Caco-2 (cell line): ENCODE data around the gene MINK1. TPM values are rescaled to one million over a fixed set of nuclear protein-coding genes. Genes with fewer than 3 reads are reported as not detected.
A peak's percentile ranks its signal among the peaks of the same experiment; 100 is the strongest.
"Not testable (repeated sequence)": the region's sequence is repeated elsewhere in the genome, so short reads cannot be mapped to it uniquely, and the experiment has no call there.

Experiments used
- BruUV-seq: library from RNA; stranded (reverse); fragments of 400-500 nt; replicated peaks from 2 replicates; lab custom pipeline; 2021; lab: Mats Ljungman, UMichigan
- CTCF ChIA-PET: fragments of 300-600 bp; sonication (Branson Sonifier 250); formaldehyde crosslinking; loops from one replicate; lab custom pipeline; 2022; ENCODE audit warnings: antibody characterized with exemption; lab: Charles Lee
- POLR2A ChIA-PET: fragments of 300-600 bp; sonication (Branson Sonifier 250); formaldehyde crosslinking; loops from one replicate; lab custom pipeline; 2022; ENCODE audit warnings: antibody characterized with exemption; lab: Charles Lee
- DNase-seq, 2 experiments: peaks; one replicate each; pipeline versions ENCODE4 v3.0.0 to v3.0.0-alpha.2; 2020 to 2022
- H3K27me3 ChIP-seq: replicated peaks from 2 replicates; pipeline ENCODE4 v1.6.0; 2011; ENCODE audit warnings: low read length; ENCODE audit not compliant: control insufficient read depth, insufficient read depth
- H3K36me3 ChIP-seq: 2 replicates; pipeline ENCODE4 v1.5.1; 2011; ENCODE audit warnings: low read length; ENCODE audit not compliant: control insufficient read depth, insufficient read depth
- H3K4me1 ChIP-seq: fragments of 250-450 bp; sonication (Bioruptor Pico); 2 replicates; pipeline ENCODE4 v1.5.1; 2020; ENCODE audit warnings: mild to moderate bottlenecking
- H3K4me3 ChIP-seq: 2 replicates; pipeline ENCODE4 v1.5.1; 2011; ENCODE audit warnings: low read depth, mild to moderate bottlenecking, control low read depth, low read length
- H3K9me3 ChIP-seq: fragments of 250-450 bp; sonication (Bioruptor Pico); 2 replicates; pipeline ENCODE4 v1.5.1; 2020; ENCODE audit warnings: mild to moderate bottlenecking, moderate library complexity
- H3K27ac Mint-ChIP-seq: one replicate; pipeline ENCODE4 v1.8.0; 2022; ENCODE audit warnings: mixed read lengths; ENCODE audit not compliant: unreplicated experiment
- H3K27me3 Mint-ChIP-seq: one replicate; pipeline ENCODE4 v1.8.0; 2022; ENCODE audit warnings: mixed read lengths; ENCODE audit not compliant: insufficient read depth, unreplicated experiment
- H3K36me3 Mint-ChIP-seq: one replicate; pipeline ENCODE4 v1.8.0; 2022; ENCODE audit warnings: mild to moderate bottlenecking, mixed read lengths; ENCODE audit not compliant: insufficient read depth, unreplicated experiment
- H3K4me1 Mint-ChIP-seq: one replicate; pipeline ENCODE4 v1.8.0; 2022; ENCODE audit warnings: low read depth, mixed read lengths; ENCODE audit not compliant: unreplicated experiment
- H3K4me3 Mint-ChIP-seq: one replicate; pipeline ENCODE4 v1.8.0; 2022; ENCODE audit warnings: mild to moderate bottlenecking, moderate library complexity, mixed read lengths; ENCODE audit not compliant: unreplicated experiment
- H3K9me3 Mint-ChIP-seq: one replicate; pipeline ENCODE4 v1.8.0; 2022; ENCODE audit warnings: mixed read lengths; ENCODE audit not compliant: unreplicated experiment
- intact Hi-C: fragments of 100-400 bp; cut with micrococcal nuclease; formaldehyde crosslinking; loops from one replicate; pipeline ENCODE4 v1.10.0; 2022; ENCODE audit not compliant: unreplicated experiment
- total RNA-seq: library from RNA; stranded (reverse); gene quantifications from 2 replicates; pipeline ENCODE4 v1.2.3, GENCODE V29; 2022
- TF ChIP-seq, protein P1 (sequence below), 2 experiments: fragments of 200-600 bp in 1 of 2; IDR thresholded peaks; 1 replicate in 1 of 2; 2 replicates in 1 of 2; pipeline versions ENCODE4 v1.5.1 to v1.8.0; 2011 to 2022; ENCODE audit warnings: antibody characterized with exemption in 1 of 2, control low read depth in 1 of 2, inconsistent platforms in 1 of 2, low read depth in 1 of 2, low read length in 1 of 2, mild to moderate bottlenecking in 1 of 2, moderate library complexity in 1 of 2; ENCODE audit not compliant: insufficient read depth in 1 of 2, severe bottlenecking in 1 of 2, unreplicated experiment in 1 of 2

MINK1 gene
- total RNA-seq, 1 experiment from 2014 or later, result 47.7 TPM

DNA sequence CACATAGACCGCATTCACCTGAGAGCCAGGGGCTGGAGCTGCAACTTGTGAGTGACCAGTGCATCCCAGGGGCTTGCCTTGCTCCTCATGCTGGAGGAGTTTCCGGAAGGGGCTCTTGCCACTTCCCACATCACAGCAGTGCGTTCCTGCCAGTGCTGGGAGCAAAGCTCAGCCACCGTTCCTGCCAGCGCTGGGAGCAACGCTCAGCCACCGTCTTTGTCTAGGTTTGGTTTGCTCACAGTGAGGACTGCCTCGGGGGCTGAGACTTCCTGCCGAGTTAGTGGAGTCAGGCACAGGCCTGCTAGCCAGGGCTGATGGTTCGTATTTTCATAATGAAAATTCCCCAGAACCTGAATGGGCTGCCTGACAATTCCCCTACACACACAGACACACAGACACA is 75.2 kb downstream of the MINK1 start:
- POLR2A ChIA-PET, result interaction anchor here (0.6 to 1.9 kb wide), 2 partner anchors 32 to 118 kb away, joined by 6 to 10 read pairs; partner anchors contain the start of genes RNF167 and SLC25A11
- Mint-ChIP-seq H3K27me3 (no peaks in the 10 kb centered on the region), H3K4me1 (peaks cover 4% of the 10 kb centered on the region), H3K4me3 (no peak overlapping the region), H3K36me3 (peaks cover 3% of the 10 kb centered on the region), H3K9me3 (no peaks in the 10 kb centered on the region), H3K27ac (no peak overlapping the region)
- no peak for DNase-seq
- Histone ChIP-seq H3K36me3 (no peaks in the 10 kb centered on the region), H3K4me3 (no peak overlapping the region), H3K27me3 (no peaks in the 10 kb centered on the region), H3K9me3 (no peaks in the 10 kb centered on the region), H3K4me1 (peaks cover 8% of the 10 kb centered on the region)
- CTCF ChIA-PET, result interaction anchor here (1.3 to 2.2 kb wide), 3 partner anchors 26 to 59 kb away, joined by 5 to 19 read pairs (median 13); partner anchors contain the start of genes RNF167, SLC25A11 and SPAG7
- intact Hi-C loops, result no loop called here
- TF ChIP-seq, protein P1, sequence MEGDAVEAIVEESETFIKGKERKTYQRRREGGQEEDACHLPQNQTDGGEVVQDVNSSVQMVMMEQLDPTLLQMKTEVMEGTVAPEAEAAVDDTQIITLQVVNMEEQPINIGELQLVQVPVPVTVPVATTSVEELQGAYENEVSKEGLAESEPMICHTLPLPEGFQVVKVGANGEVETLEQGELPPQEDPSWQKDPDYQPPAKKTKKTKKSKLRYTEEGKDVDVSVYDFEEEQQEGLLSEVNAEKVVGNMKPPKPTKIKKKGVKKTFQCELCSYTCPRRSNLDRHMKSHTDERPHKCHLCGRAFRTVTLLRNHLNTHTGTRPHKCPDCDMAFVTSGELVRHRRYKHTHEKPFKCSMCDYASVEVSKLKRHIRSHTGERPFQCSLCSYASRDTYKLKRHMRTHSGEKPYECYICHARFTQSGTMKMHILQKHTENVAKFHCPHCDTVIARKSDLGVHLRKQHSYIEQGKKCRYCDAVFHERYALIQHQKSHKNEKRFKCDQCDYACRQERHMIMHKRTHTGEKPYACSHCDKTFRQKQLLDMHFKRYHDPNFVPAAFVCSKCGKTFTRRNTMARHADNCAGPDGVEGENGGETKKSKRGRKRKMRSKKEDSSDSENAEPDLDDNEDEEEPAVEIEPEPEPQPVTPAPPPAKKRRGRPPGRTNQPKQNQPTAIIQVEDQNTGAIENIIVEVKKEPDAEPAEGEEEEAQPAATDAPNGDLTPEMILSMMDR (IDR thresholded peaks at IDR 0.05; ENCODE audit: insufficient read depth in 1 of 2, low read depth in 1 of 2, low read length in 1 of 2, severe bottlenecking in 1 of 2, unreplicated experiment in 1 of 2), result no peak
- no TSS peak for BruUV-seq

DNA sequence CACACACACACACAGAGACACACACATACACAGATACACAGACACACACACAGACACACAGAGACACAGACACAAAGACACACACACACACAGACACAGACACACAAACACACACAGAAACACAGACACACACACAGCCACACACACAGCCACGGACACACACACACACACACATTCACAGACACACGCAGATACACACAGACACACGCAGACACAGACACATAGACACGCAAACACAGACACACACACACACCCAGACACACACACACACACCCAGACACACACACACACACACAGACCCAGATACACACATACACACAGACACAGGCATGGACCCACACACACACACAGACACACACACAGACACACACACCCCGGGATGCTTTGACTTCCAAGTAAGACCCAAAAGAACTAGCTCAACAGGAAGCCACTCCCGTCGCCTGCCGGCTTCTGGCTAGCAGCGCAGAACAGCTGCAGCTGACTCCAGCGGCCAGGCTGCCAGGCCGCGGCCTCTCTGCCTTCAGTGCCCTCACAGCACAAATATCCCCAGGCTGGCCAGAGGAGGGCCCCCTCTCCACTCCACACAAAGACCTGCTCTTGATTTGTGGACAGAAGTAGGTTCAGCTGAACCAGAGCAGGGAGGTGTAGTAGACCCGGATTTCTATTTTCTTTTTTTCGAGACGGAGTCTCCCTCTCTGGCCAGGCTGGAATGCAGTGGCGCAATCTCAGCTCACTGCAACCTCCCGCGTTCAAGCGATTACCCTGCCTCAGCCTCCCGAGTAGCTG is 75.8 kb downstream of the MINK1 start:
- intact Hi-C loops, result loop anchor here (1.0 kb wide), 1 partner anchor 30 kb away; no protein-coding TSS in a partner anchor
- no peak overlapping the region for H3K27ac Mint-ChIP-seq
- H3K4me1 Mint-ChIP-seq, result no peaks in the 10 kb centered on the region
- no peaks in the 10 kb centered on the region for H3K27me3 Mint-ChIP-seq
- no peaks in the 10 kb centered on the region for H3K9me3 ChIP-seq
- no peaks in the 10 kb centered on the region for H3K36me3 ChIP-seq
- ChIA-PET POLR2A (interaction anchor here (0.6 to 1.9 kb wide), 3 partner anchors 31 to 119 kb away, joined by 6 to 19 read pairs (median 10); partner anchors contain the start of genes RNF167, SLC25A11 and SPAG7), CTCF (interaction anchor here (0.6 to 2.2 kb wide), 7 partner anchors 26 to 156 kb away, joined by 3 to 19 read pairs (median 4); partner anchors contain the start of genes CAMTA2, RNF167, SLC25A11 and SPAG7)
- no peaks in the 10 kb centered on the region for H3K36me3 Mint-ChIP-seq
- DNase-seq, result peak; percentile 80 to 86
- H3K4me1 ChIP-seq, result peaks cover 6% of the 10 kb centered on the region
- H3K9me3 Mint-ChIP-seq, result no peaks in the 10 kb centered on the region
- H3K4me3 Mint-ChIP-seq, result no peak overlapping the region
- H3K4me3 ChIP-seq, result no peak overlapping the region
- no TSS peak for BruUV-seq
- H3K27me3 ChIP-seq, result no peaks in the 10 kb centered on the region
- TF ChIP-seq, protein P1 (IDR thresholded peaks at IDR 0.05; ENCODE audit: insufficient read depth in 1 of 2, low read depth in 1 of 2, low read length in 1 of 2, severe bottlenecking in 1 of 2, unreplicated experiment in 1 of 2), result peak; percentile 47 to 52

DNA sequence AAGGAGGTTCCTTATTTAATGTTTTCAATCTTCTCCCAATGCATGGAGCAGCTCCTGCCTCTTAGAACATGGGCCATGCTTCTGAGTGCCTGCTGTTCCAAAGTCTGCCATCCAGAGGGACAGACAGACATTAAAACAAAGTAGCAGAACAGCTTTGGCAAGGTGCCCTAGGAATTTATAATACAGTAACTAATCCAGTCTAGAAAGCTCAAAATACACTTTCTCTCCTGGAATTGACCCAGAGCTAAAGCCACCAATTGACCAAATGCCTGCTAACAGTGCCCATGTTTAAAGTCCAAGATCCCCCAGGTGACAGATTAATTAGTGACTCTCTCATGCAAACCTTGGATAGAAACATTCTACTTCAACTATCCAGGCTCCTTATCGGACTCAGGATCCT is 80.9 kb downstream of the MINK1 start:
- Mint-ChIP-seq H3K36me3 (no peaks in the 10 kb centered on the region), H3K27me3 (no peaks in the 10 kb centered on the region), H3K4me1 (no peaks in the 10 kb centered on the region), H3K9me3 (no peaks in the 10 kb centered on the region), H3K27ac (no peak overlapping the region), H3K4me3 (no peak overlapping the region)
- no TSS peak for BruUV-seq
- H3K9me3 ChIP-seq, result no peaks in the 10 kb centered on the region
- CTCF ChIA-PET, result interaction anchor here (0.5 to 1.5 kb wide), 2 partner anchors 11 to 43 kb away, joined by 3 to 8 read pairs; partner anchors contain the start of gene CHRNE
- no peaks in the 10 kb centered on the region for H3K36me3 ChIP-seq
- DNase-seq, result no peak
- POLR2A ChIA-PET, result interaction anchor here (0.9 kb wide), 1 partner anchor 26 kb away, joined by 3 read pairs; the partner anchor contains the start of genes RNF167 and SLC25A11
- H3K27me3 ChIP-seq, result no peaks in the 10 kb centered on the region
- H3K4me1 ChIP-seq, result peaks cover 6% of the 10 kb centered on the region
- TF ChIP-seq, protein P1 (IDR thresholded peaks at IDR 0.05; ENCODE audit: insufficient read depth in 1 of 2, low read depth in 1 of 2, low read length in 1 of 2, severe bottlenecking in 1 of 2, unreplicated experiment in 1 of 2), result no peak
- no peak overlapping the region for H3K4me3 ChIP-seq
- intact Hi-C loops, result no loop called here

DNA sequence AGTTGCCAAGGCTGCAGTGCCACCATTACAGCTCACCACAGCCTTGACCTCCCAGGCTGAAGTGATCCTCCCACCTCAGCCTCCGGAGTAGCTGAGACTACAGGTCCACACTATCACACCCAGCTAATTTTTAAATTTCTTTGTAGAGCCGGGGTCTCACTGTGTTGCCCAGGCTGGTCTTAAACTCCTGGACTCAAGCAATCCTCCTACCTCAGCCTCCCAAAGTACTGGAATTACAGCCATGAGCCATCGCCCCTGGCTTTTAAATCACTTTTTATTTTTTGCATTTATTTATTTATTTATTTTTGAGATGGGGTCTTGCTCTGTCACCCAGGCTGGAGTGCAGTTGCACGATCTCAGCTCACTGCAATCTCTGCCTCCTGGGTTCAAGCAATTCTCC is 81.4 kb downstream of the MINK1 start:
- H3K9me3 ChIP-seq, POLR2A ChIA-PET, H3K4me3 ChIP-seq, DNase-seq, H3K9me3 Mint-ChIP-seq, H3K27me3 Mint-ChIP-seq, H3K4me1 Mint-ChIP-seq, H3K4me3 Mint-ChIP-seq, H3K4me1 ChIP-seq, H3K27me3 ChIP-seq, BruUV-seq, H3K27ac Mint-ChIP-seq, H3K36me3 Mint-ChIP-seq, intact Hi-C loops, H3K36me3 ChIP-seq: not testable (repeated sequence)
- CTCF ChIA-PET, result interaction anchor here (0.5 to 1.5 kb wide), 2 partner anchors 11 to 44 kb away, joined by 3 to 8 read pairs; partner anchors contain the start of gene CHRNE
